ENCODE data around the gene DYNLT1. TPM values are rescaled to one million over a fixed set of nuclear protein-coding genes. Genes with fewer than 3 reads are reported as not detected.

The DYNLT1 gene
- total RNA-seq, 1 experiment from 2014 or later: 96.6 TPM

GRCh38 chr6:158666628-158667359 lies 22.3 kb upstream of the DYNLT1 start:
- H3K36me3 ChIP-seq (ENCODE audit: control insufficient read depth, insufficient read depth, low read length): no peaks in the 10 kb centered on the region
- ChIA-PET CTCF (no interaction called here), POLR2A (no interaction called here)
- Mint-ChIP-seq H3K4me1 (ENCODE audit: low read depth, unreplicated experiment) (no peaks in the 10 kb centered on the region), H3K27me3 (ENCODE audit: insufficient read depth, unreplicated experiment) (no peaks in the 10 kb centered on the region), H3K36me3 (ENCODE audit: insufficient read depth, unreplicated experiment) (peaks cover 5% of the 10 kb centered on the region), H3K9me3 (ENCODE audit: unreplicated experiment) (no peaks in the 10 kb centered on the region), H3K27ac (ENCODE audit: unreplicated experiment) (no peak overlapping the region), H3K4me3 (ENCODE audit: unreplicated experiment) (no peak overlapping the region)
- 0 out of 2 replicates have a peak, but pooled peaks cover 3% of the 10 kb centered on the region for H3K4me1 ChIP-seq
- no TSS peak for BruUV-seq (replicated peaks)
- H3K9me3 ChIP-seq: no peaks in the 10 kb centered on the region
- TF ChIP-seq, protein P1, sequence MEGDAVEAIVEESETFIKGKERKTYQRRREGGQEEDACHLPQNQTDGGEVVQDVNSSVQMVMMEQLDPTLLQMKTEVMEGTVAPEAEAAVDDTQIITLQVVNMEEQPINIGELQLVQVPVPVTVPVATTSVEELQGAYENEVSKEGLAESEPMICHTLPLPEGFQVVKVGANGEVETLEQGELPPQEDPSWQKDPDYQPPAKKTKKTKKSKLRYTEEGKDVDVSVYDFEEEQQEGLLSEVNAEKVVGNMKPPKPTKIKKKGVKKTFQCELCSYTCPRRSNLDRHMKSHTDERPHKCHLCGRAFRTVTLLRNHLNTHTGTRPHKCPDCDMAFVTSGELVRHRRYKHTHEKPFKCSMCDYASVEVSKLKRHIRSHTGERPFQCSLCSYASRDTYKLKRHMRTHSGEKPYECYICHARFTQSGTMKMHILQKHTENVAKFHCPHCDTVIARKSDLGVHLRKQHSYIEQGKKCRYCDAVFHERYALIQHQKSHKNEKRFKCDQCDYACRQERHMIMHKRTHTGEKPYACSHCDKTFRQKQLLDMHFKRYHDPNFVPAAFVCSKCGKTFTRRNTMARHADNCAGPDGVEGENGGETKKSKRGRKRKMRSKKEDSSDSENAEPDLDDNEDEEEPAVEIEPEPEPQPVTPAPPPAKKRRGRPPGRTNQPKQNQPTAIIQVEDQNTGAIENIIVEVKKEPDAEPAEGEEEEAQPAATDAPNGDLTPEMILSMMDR (IDR thresholded peaks at IDR 0.05; ENCODE audit: insufficient read depth in 1 of 2, low read depth in 1 of 2, low read length in 1 of 2, severe bottlenecking in 1 of 2, unreplicated experiment in 1 of 2): no peak
- H3K27me3 ChIP-seq (replicated peaks; ENCODE audit: control insufficient read depth, insufficient read depth, low read length): no peaks in the 10 kb centered on the region; the same call in 1 of the 2 replicates
- H3K4me3 ChIP-seq (ENCODE audit: low read depth, low read length): no peak overlapping the region
- no peak for DNase-seq
- intact Hi-C loops (cut with micrococcal nuclease; ENCODE audit: unreplicated experiment): no loop called here

DNA sequence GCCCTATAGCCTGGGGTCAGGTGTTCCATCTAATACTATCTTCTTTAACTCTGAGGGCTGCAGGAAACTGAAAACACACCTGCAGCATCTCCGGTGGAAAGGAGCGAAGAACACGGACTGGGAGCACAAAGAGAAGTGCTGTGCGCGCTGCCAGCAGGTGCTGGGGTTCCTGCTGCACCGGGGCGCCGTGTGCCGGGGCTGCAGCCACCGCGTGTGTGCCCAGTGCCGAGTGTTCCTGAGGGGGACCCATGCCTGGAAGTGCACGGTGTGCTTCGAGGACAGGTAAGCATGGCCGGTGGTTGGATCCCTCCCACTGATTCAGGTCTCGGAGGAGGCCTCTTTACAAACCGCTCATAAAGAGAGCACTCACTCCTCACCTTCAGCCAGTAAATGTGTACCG lies 20.8 kb upstream of the DYNLT1 start:
- Mint-ChIP-seq H3K4me1 (ENCODE audit: low read depth, unreplicated experiment) (no peaks in the 10 kb centered on the region), H3K27ac (ENCODE audit: unreplicated experiment) (no peak overlapping the region)
- CTCF ChIA-PET: no interaction called here

GRCh38 chr6:158663625-158664165 lies 19.2 kb upstream of the DYNLT1 start:
- no peaks in the 10 kb centered on the region for H3K27me3 Mint-ChIP-seq (ENCODE audit: insufficient read depth, unreplicated experiment)
- no peaks in the 10 kb centered on the region for H3K9me3 Mint-ChIP-seq (ENCODE audit: unreplicated experiment)
- H3K4me3 Mint-ChIP-seq (ENCODE audit: unreplicated experiment): no peak overlapping the region
- BruUV-seq (replicated peaks): no TSS peak
- TF ChIP-seq, protein P1 (IDR thresholded peaks at IDR 0.05; ENCODE audit: insufficient read depth in 1 of 2, low read depth in 1 of 2, low read length in 1 of 2, severe bottlenecking in 1 of 2, unreplicated experiment in 1 of 2): no peak
- no peaks in the 10 kb centered on the region for H3K4me1 Mint-ChIP-seq (ENCODE audit: low read depth, unreplicated experiment)
- ChIA-PET CTCF (interaction anchor here (0.6 to 1.1 kb wide), 2 partner anchors 28 to 39 kb away, joined by 3 to 6 read pairs; no protein-coding TSS in a partner anchor), POLR2A (no interaction called here)
- DNase-seq: peak in 1 of 2 experiments; percentile 36
- Histone ChIP-seq H3K9me3 (no peaks in the 10 kb centered on the region), H3K36me3 (ENCODE audit: control insufficient read depth, insufficient read depth, low read length) (no peaks in the 10 kb centered on the region), H3K4me1 (0 out of 2 replicates have a peak, but pooled peaks cover 3% of the 10 kb centered on the region), H3K4me3 (ENCODE audit: low read depth, low read length) (no peak overlapping the region), H3K27me3 (replicated peaks; ENCODE audit: control insufficient read depth, insufficient read depth, low read length) (no peaks in the 10 kb centered on the region; the same call in 1 of the 2 replicates)
- H3K36me3 Mint-ChIP-seq (ENCODE audit: insufficient read depth, unreplicated experiment): peaks cover 5% of the 10 kb centered on the region
- intact Hi-C loops (cut with micrococcal nuclease; ENCODE audit: unreplicated experiment): no loop called here
- no peak overlapping the region for H3K27ac Mint-ChIP-seq (ENCODE audit: unreplicated experiment)

More for the DNA sequence above, 20.8 kb upstream of the DYNLT1 start:
- TF ChIP-seq, protein P1 (IDR thresholded peaks at IDR 0.05; ENCODE audit: insufficient read depth in 1 of 2, low read depth in 1 of 2, low read length in 1 of 2, severe bottlenecking in 1 of 2, unreplicated experiment in 1 of 2): no peak
- H3K27me3 Mint-ChIP-seq (ENCODE audit: insufficient read depth, unreplicated experiment): no peaks in the 10 kb centered on the region
- no peaks in the 10 kb centered on the region for H3K9me3 Mint-ChIP-seq (ENCODE audit: unreplicated experiment)
- H3K9me3 ChIP-seq: no peaks in the 10 kb centered on the region
- POLR2A ChIA-PET: no interaction called here
- peaks cover 5% of the 10 kb centered on the region for H3K36me3 Mint-ChIP-seq (ENCODE audit: insufficient read depth, unreplicated experiment)
- no peak for DNase-seq
- H3K36me3 ChIP-seq (ENCODE audit: control insufficient read depth, insufficient read depth, low read length): no peaks in the 10 kb centered on the region
- H3K4me3 ChIP-seq (ENCODE audit: low read depth, low read length): no peak overlapping the region
- H3K4me1 ChIP-seq: 0 out of 2 replicates have a peak, but pooled peaks cover 3% of the 10 kb centered on the region
- H3K27me3 ChIP-seq (replicated peaks; ENCODE audit: control insufficient read depth, insufficient read depth, low read length): no peaks in the 10 kb centered on the region; the same call in 1 of the 2 replicates
- BruUV-seq (replicated peaks): no TSS peak
- H3K4me3 Mint-ChIP-seq (ENCODE audit: unreplicated experiment): no peak overlapping the region
- intact Hi-C loops (cut with micrococcal nuclease; ENCODE audit: unreplicated experiment): no loop called here
